Trophoblast cell (in vitro differentiated cells and primary cell): Measurements from ENCODE around the gene KRT1. TPM values are rescaled to one million over a fixed set of nuclear protein-coding genes. Genes with fewer than 3 reads are reported as not detected.

Experiments used
- DNase-seq, 2 donors: peaks; one replicate each; pipeline ENCODE4 v3.0.0-alpha.2; 2016
- H2AFZ ChIP-seq: 2 replicates; pipeline ENCODE4 v1.6.1; 2013; ENCODE audit warnings: low read length, moderate library complexity, mild to moderate bottlenecking; ENCODE audit not compliant: insufficient read depth, poor library complexity
- H2AK5ac ChIP-seq: 2 replicates; pipeline ENCODE4 v1.6.1; 2013; ENCODE audit warnings: mild to moderate bottlenecking, low read length
- H2BK120ac ChIP-seq: 2 replicates; pipeline ENCODE4 v1.6.1; 2013; ENCODE audit warnings: low read length, mild to moderate bottlenecking, moderate library complexity; ENCODE audit not compliant: insufficient read depth, poor library complexity
- H2BK12ac ChIP-seq: 2 replicates; pipeline ENCODE4 v1.6.1; 2013; ENCODE audit warnings: mild to moderate bottlenecking, low read length, moderate library complexity
- H2BK5ac ChIP-seq: 2 replicates; pipeline ENCODE4 v1.6.1; 2013; ENCODE audit warnings: low read length, low read depth, moderate library complexity, mild to moderate bottlenecking; ENCODE audit not compliant: poor library complexity
- H3K14ac ChIP-seq: 2 replicates; pipeline ENCODE4 v1.6.1; 2013; ENCODE audit warnings: mild to moderate bottlenecking, low read length
- H3K18ac ChIP-seq: 2 replicates; pipeline ENCODE4 v1.6.1; 2013; ENCODE audit warnings: mild to moderate bottlenecking, low read length
- H3K23ac ChIP-seq: 2 replicates; pipeline ENCODE4 v1.6.1; 2013; ENCODE audit warnings: low read length
- H3K27ac ChIP-seq: 2 replicates; pipeline ENCODE4 v1.5.1; 2013; ENCODE audit warnings: low read depth, mild to moderate bottlenecking, inconsistent platforms, low read length, moderate library complexity
- H3K27me3 ChIP-seq: 2 replicates; pipeline ENCODE4 v1.6.1; 2013; ENCODE audit warnings: inconsistent platforms, mild to moderate bottlenecking, low read length, moderate library complexity; ENCODE audit not compliant: insufficient read depth
- H3K36me3 ChIP-seq, 2 experiments: 1 replicate in 1 of 2; 2 replicates in 1 of 2; pipeline ENCODE4 v1.6.1; 2013; ENCODE audit warnings: low read length in 2 of 2, mild to moderate bottlenecking in 2 of 2, moderate library complexity in 1 of 2; ENCODE audit not compliant: insufficient read depth in 2 of 2, control insufficient read depth in 1 of 2
- H3K4ac ChIP-seq: 2 replicates; pipeline ENCODE4 v1.6.1; 2013; ENCODE audit warnings: low read depth, mild to moderate bottlenecking, low read length, moderate library complexity
- H3K4me1 ChIP-seq, 2 experiments: 1 replicate in 1 of 2; 2 replicates in 1 of 2; pipeline ENCODE4 v1.6.1; 2013; ENCODE audit warnings: low read length in 2 of 2, mild to moderate bottlenecking in 2 of 2, moderate library complexity in 1 of 2; ENCODE audit not compliant: insufficient read depth in 2 of 2, control insufficient read depth in 1 of 2
- H3K4me2 ChIP-seq: 2 replicates; pipeline ENCODE4 v1.6.1; 2013; ENCODE audit warnings: inconsistent platforms, mild to moderate bottlenecking, low read length, moderate library complexity
- H3K4me3 ChIP-seq: 2 replicates; pipeline ENCODE4 v1.5.1; 2013; ENCODE audit warnings: mild to moderate bottlenecking, low read depth, low read length, inconsistent platforms
- H3K79me1 ChIP-seq: one replicate; pipeline ENCODE4 v1.6.1; 2013; ENCODE audit warnings: low read length
- H3K79me2 ChIP-seq: 2 replicates; pipeline ENCODE4 v1.6.1; 2013; ENCODE audit warnings: low read length, mild to moderate bottlenecking; ENCODE audit not compliant: control insufficient read depth, insufficient read depth, poor library complexity
- H3K9ac ChIP-seq: 2 replicates; pipeline ENCODE4 v1.6.1; 2013; ENCODE audit warnings: mild to moderate bottlenecking, low read length
- H3K9me3 ChIP-seq: 2 replicates; pipeline ENCODE4 v1.6.1; 2013; ENCODE audit warnings: low read depth, mild to moderate bottlenecking, control low read depth, inconsistent platforms, low read length; ENCODE audit not compliant: insufficient read depth
- H4K12ac ChIP-seq: 2 replicates; pipeline ENCODE4 v1.6.1; 2013; ENCODE audit warnings: low read depth, mild to moderate bottlenecking, low read length, moderate library complexity
- H4K8ac ChIP-seq: 2 replicates; pipeline ENCODE4 v1.6.1; 2013; ENCODE audit warnings: low read depth, mild to moderate bottlenecking, low read length, moderate library complexity
- H4K91ac ChIP-seq: one replicate; pipeline ENCODE4 v1.6.1; 2013; ENCODE audit warnings: low read depth, mild to moderate bottlenecking, low read length, moderate library complexity
- WGBS: extraction: QIAGEN DNeasy Blood & Tissue Kit; methylation state at CpG from one replicate; pipeline ENCODE4 v1.1.7; 2013; ENCODE audit warnings: missing lambda C conversion rate; ENCODE audit not compliant: insufficient read length, insufficient coverage; ENCODE audit errors: extremely low coverage; 5-methylcytosine and 5-hydroxymethylcytosine counted together
- polyA plus RNA-seq: library from polyadenylated mRNA; stranded (reverse); fragments of 200-250 nt; gene quantifications from 2 replicates; pipeline ENCODE4 v1.2.3, GENCODE V29; 2013

Gene KRT1
- polyA plus RNA-seq, result not detected in 2 replicates

DNA sequence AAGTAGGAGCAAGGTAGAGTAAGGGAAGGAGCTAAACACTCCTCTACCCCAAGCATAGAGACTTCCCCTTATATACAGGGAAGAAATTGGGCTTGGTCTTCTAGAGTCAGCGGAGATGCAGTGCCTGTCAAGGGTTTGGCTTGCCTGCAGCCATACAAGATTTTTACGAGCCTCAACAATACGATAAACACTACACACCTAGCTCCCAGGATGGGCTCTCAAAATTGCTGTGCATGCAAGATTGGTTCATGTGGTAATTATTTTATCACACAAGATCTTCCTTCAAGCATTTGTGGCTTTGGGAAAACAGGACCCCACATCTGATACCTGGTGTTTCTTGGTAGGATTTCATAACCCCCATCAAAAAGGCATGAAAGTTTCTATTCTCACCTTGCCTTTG lies at the start of gene KRT1:
Gene KRT1 (minus strand): TSS at position 45 of the 400 bp plus-strand sequence. CDS start 59 bp downstream, outside the sequence.
- no peak within 1 kb of the TSS for H3K4me2 ChIP-seq
- H2BK5ac ChIP-seq, result no peak within 1 kb of the TSS
- no peak within 1 kb of the TSS for H3K23ac ChIP-seq
- H3K27ac ChIP-seq, result no peak within 1 kb of the TSS
- no peak within 1 kb of the TSS for H2AK5ac ChIP-seq
- peaks cover 5% of the 10 kb centered on the region for H3K9me3 ChIP-seq
- no peak within 1 kb of the TSS for H4K91ac ChIP-seq
- no peak within 1 kb of the TSS for H3K4ac ChIP-seq
- no CpG with 5 or more reads among the region's 3 CpGs for WGBS
- H3K18ac ChIP-seq, result no peak within 1 kb of the TSS
- no peak within 1 kb of the TSS for H3K9ac ChIP-seq
- no peaks in the 10 kb centered on the region for H3K79me1 ChIP-seq
- no peak within 1 kb of the TSS for H2AFZ ChIP-seq
- H3K36me3 ChIP-seq, result no peaks in the 10 kb centered on the region
- H2BK120ac ChIP-seq, result no peak within 1 kb of the TSS
- no peak within 1 kb of the TSS for H4K12ac ChIP-seq
- H3K4me3 ChIP-seq, result no peak within 1 kb of the TSS
- no peak within 1 kb of the TSS for H4K8ac ChIP-seq
- H3K79me2 ChIP-seq, result no peaks in the 10 kb centered on the region
- H3K4me1 ChIP-seq, result no peaks in the 10 kb centered on the region
- no peak within 1 kb of the TSS for H2BK12ac ChIP-seq
- DNase-seq, result no peak
- no peak within 1 kb of the TSS for H3K14ac ChIP-seq
- peaks cover 4% of the 10 kb centered on the region for H3K27me3 ChIP-seq

DNA sequence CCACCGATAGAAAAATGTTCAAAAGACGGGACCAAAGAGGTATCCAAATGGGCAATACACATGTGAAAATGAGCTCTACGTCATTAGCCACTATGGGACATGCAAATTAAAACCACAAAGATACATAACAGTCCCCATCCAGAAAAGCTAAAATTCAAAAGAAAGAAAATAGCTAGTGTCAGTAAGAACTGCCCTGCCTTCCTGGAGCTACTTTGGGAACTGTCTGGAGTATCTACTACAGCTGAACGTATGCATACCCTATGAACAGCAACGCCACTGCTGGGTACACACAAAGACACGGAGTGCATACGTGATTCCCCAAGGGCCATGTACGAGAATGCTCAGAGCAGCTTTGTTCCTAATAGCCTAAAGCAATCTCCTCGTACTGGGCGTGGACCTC lies 48.9 kb upstream of the KRT1 start:
- Histone ChIP-seq H2AK5ac (no peak overlapping the region), H4K91ac (no peak overlapping the region), H3K27ac (no peak overlapping the region), H3K4me3 (no peak overlapping the region), H3K27me3 (no peaks in the 10 kb centered on the region), H3K14ac (no peak overlapping the region), H3K18ac (no peak overlapping the region), H4K12ac (no peak overlapping the region), H2BK5ac (no peak overlapping the region), H3K23ac (no peak overlapping the region), H3K4me2 (no peak overlapping the region), H3K9me3 (no peaks in the 10 kb centered on the region), H3K79me1 (no peaks in the 10 kb centered on the region), H3K9ac (no peak overlapping the region), H3K79me2 (no peaks in the 10 kb centered on the region), H2AFZ (no peak overlapping the region), H4K8ac (no peak overlapping the region), H3K36me3 (no peaks in the 10 kb centered on the region), H3K4me1 (no peaks in the 10 kb centered on the region), H2BK120ac (no peak overlapping the region), H3K4ac (no peak overlapping the region), H2BK12ac (no peak overlapping the region)
- DNase-seq, result peak in 1 of 2 donors; percentile 42
- no CpG with 5 or more reads among the region's 10 CpGs for WGBS

DNA sequence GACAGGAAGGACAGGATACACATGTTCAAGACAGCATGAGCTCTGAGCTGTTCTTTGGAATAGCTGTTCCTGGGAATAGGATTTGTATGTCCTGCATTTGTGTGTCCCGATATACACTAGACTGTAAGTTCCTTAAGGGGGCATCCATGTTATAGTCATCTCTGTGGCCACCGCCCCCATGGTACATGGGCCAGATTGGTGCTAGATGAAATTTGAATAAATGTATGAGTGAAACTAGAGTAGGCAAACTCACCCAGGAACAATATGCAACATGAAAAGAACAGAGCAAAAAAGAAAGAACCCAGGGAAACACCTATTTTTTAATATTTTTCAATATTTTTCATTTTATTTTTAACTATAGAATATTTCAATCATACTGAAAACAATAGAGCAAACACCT lies 48.2 kb upstream of the KRT1 start:
- no peak overlapping the region for H4K91ac ChIP-seq
- no peak overlapping the region for H3K9ac ChIP-seq
- no peak overlapping the region for H2BK5ac ChIP-seq
- no peak overlapping the region for H3K27ac ChIP-seq
- no peak overlapping the region for H2BK120ac ChIP-seq
- H3K4me2 ChIP-seq, result no peak overlapping the region
- H2AFZ ChIP-seq, result no peak overlapping the region
- H3K14ac ChIP-seq, result no peak overlapping the region
- no CpG with 5 or more reads among the region's 2 CpGs for WGBS
- no peaks in the 10 kb centered on the region for H3K79me1 ChIP-seq
- no peak for DNase-seq
- H3K4me1 ChIP-seq, result no peaks in the 10 kb centered on the region
- H2AK5ac ChIP-seq, result no peak overlapping the region
- no peaks in the 10 kb centered on the region for H3K9me3 ChIP-seq
- H3K18ac ChIP-seq, result no peak overlapping the region
- no peak overlapping the region for H4K8ac ChIP-seq
- no peak overlapping the region for H4K12ac ChIP-seq
- no peak overlapping the region for H3K4ac ChIP-seq
- no peak overlapping the region for H3K23ac ChIP-seq
- no peaks in the 10 kb centered on the region for H3K79me2 ChIP-seq
- no peaks in the 10 kb centered on the region for H3K36me3 ChIP-seq
- H3K27me3 ChIP-seq, result no peaks in the 10 kb centered on the region
- H2BK12ac ChIP-seq, result no peak overlapping the region
- no peak overlapping the region for H3K4me3 ChIP-seq

DNA sequence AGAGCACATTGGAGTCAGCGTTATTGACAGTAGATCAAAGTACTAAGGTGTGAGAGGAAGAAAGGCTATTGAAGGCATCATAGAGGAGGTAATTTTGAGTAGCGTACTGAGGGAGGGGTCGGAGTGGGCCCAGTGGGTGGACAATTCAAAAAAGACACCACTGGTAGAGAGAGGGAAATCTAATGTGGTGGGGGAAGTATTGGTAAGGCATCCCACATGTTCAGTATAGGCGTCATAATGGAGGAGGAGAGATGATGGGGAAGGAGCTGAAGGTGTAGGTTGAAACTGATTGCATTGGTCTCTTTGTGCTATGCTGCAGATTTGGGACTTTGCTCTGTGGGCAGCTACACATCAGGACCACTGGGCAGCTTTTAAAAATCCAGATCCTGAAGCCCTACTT lies 46.8 kb upstream of the KRT1 start:
- Histone ChIP-seq H3K27me3 (no peaks in the 10 kb centered on the region), H3K4me1 (no peaks in the 10 kb centered on the region), H4K12ac (no peak overlapping the region), H4K91ac (no peak overlapping the region), H3K23ac (no peak overlapping the region), H3K14ac (no peak overlapping the region), H3K27ac (no peak overlapping the region), H2AFZ (no peak overlapping the region), H3K79me2 (no peaks in the 10 kb centered on the region), H3K9me3 (peaks cover 2% of the 10 kb centered on the region), H3K18ac (no peak overlapping the region), H3K9ac (no peak overlapping the region), H2BK12ac (no peak overlapping the region), H3K4me3 (no peak overlapping the region), H2AK5ac (no peak overlapping the region), H3K4ac (no peak overlapping the region), H3K36me3 (no peaks in the 10 kb centered on the region), H4K8ac (no peak overlapping the region), H3K4me2 (no peak overlapping the region), H3K79me1 (no peaks in the 10 kb centered on the region), H2BK120ac (no peak overlapping the region), H2BK5ac (no peak overlapping the region)
- DNase-seq, result no peak
- no CpG with 5 or more reads among the region's 4 CpGs for WGBS
